Activated CD4-positive, alpha-beta T cell treated with anti-CD3 and anti-CD28 coated beads, Interleukin-2, amount 50 U/mL, for 48 hours (primary cell): ENCODE measurements around the gene TMEM185A.
"Not testable (repeated sequence)": the region's sequence is repeated elsewhere in the genome, so short reads cannot be mapped to it uniquely, and the experiment has no call there.

Experiments
- DNase-seq, 2 experiments: peaks; one replicate each; pipeline ENCODE4 v3.0.0-alpha.2; 2020

Gene TMEM185A

GRCh38 chrX:149550454-149550853 is 81.1 kb downstream of the TMEM185A start:
- DNase-seq: not testable (repeated sequence)

- DNase-seq: not testable (repeated sequence)
Observed at GRCh38 chrX:149549701-149550100, 81.9 kb downstream of the TMEM185A start, which contains the start of gene HSFX3. HSFX3 (minus strand) TSS chrX:149549924; CDS start chrX:149549852, 72 bp downstream.

GRCh38 chrX:149547782-149548181 is 83.8 kb downstream of the TMEM185A start:
- DNase-seq: not testable (repeated sequence)

- not testable (repeated sequence) for DNase-seq
Observed at GRCh38 chrX:149546962-149547361, 84.6 kb downstream of the TMEM185A start.
